Measurements from ENCODE around the gene FSTL4.
"Not testable (repeated sequence)": the region's sequence is repeated elsewhere in the genome, so short reads cannot be mapped to it uniquely, and the experiment has no call there.

The FSTL4 gene

DNA sequence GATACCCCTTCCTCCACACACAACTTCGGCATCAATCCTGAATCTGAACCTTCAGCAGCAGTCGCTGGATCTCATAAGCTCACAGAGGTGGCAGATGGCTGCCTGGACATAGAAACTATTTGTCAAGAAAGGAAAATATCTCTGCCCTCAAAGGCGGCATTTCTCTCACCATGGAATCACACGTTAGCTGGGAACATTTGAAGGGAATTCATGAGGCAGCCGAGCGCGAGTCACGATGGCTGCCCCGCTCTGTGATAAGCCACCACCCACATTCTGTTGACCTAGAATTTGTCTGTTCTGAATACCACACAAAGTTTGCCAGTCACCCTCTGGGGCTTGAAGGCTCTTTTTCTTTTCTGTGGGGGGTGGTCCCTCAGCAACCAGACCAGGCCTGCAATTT, 157.9 kb downstream of the FSTL4 start:
- no peak for DNase-seq (ENCODE audit: low spot score)

DNA sequence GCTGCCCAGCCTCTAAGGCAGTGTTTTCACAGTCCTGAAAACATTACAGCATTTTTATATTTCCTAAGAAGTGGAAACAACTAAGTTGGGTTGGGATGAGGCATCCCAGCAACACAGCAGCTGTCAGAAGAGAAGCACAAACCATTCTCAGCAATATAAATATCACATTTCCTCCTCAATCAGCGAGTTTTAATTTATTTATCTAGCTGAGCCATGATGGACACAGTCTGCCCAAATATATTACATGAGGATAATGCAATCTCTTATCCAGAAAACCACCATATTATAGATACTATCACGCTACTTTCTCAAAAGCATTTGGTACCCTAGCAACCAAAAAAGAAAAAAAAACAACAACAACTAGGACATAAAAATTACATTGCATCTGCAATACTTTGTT, 158.5 kb downstream of the FSTL4 start:
- no peak for DNase-seq (ENCODE audit: low spot score)

DNA sequence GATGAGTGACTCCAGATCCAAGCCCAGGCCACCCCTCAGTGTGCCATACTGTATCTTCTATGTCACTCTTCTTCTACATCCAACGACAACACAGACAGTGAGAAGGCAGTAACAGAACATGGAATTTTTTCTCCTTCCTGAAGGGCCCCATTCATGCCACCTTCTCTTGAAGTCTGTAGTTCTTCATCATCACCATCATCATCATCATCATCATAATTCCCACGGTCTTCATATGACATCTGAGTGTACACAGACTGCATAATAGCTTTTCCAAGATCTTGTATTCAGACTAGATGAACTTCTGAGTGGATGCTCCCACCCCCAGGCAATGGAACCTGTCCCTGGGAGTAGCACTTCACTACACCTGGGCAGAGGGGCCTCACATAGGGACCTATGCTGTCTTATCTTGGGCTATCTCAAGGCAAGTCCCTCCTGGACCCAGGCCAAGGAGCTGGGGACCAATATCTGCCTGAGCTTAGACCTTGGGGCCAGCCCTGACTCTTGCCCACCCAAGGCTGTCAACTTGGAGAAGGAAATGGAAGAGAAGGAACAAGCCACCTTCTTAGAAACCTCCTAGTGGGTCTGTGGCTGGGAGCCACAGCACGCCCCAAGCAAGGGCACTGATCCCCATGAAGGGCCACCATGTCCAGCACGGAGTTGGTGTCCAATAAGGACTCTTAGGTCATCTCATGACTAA, 159.1 kb downstream of the FSTL4 start:
- DNase-seq (ENCODE audit: low spot score), result no peak

DNA sequence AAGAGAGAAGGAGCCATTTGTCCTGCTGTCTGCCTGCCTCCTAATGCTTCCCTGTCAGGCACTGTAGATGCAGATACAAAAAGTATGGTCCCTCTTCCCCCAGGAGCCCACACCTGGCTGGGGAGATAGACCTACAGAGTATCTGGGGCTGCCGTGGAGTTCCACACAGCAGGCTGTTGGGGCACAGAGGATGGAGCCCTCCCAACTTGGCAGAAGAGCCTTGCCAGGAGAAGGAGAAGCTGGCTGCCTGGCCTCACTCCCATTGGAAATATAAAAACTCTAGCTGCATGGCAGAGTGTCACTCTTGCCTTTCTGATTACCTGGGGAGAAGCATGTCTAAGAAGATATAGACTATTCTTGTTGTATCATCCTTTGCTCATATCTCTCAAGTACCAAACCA, 160.4 kb downstream of the FSTL4 start:
- DNase-seq (ENCODE audit: low spot score), result no peak

DNA sequence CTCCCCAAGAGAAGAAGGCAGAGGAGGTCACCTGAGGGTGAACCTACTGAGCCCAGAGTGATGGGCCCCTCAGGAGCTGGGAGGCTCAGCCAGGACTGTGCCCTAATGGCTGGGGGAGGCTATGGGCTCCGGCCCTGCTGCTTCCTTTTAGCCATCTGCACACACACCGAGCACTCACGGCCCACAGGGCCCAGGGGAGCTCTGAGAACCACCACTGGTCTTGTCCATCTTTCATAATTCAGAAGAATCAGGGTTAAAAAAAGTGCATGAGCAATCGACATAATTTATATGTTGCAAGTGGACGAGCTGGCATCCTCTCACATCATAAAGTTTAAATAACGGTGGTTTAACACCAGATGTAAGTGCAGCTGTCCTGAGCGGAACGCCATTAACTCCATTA, 162.1 kb downstream of the FSTL4 start:
- no peak for DNase-seq (ENCODE audit: low spot score)

DNA sequence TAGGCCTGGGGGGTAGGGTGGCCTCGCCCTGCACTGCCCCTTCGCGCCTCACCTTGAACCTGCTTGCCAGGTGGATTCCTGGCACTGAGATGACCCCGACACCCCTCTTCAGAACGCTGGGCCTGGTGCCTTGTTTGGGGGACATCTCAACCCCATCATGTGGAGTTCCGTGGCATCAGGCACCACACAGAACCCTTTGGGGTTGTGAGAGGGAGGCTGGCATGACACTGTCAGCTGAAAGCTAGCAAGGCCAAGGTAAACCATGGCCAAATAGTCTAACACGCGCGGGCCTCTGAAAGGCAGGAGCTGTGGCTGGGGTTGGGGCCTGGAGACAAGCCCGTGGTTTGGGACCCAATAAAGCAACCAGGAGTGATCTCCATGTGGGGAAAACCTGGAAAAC, 163.2 kb downstream of the FSTL4 start:
- DNase-seq (ENCODE audit: low spot score), result no peak

DNA sequence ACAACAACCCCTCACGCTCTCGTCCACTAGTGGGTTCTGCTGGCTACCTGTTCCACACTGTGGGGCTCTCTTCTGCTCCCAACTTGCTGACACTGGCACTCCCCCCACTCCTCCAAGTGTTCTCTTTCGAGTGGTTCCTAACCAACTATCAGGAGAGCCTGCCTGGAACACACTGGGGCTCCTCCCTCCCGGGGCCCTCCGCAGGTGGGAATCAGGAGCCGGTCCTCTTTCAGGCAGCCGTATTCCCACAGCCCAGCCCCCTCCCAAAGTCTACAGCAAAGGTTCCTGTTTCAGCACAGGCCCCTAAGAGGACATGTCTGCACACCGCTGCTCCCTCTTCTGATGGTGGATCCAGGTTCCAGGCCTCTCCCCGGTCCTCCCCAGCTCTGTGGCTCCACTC, 165.9 kb downstream of the FSTL4 start:
- DNase-seq (ENCODE audit: low spot score), result no peak

DNA sequence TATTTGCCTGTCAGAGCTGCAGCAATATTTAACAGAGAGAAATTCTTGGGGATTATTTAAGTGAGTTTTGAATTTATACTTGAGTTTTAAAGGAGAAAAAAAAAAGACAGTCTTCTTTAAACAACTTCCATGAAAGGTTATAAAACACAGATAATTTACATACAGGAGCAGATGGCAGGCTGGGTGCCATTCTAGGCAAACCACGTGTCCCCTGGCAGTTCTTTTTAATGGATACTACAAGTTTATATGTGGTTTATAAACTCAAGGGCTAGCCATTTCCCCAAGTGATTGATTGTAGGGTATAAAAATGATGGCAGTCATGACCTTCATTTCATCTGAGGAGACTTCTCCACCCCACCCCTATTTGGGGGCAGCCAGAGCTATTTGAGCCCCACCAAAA, 166.6 kb downstream of the FSTL4 start:
- no peak for DNase-seq (ENCODE audit: low spot score)

DNA sequence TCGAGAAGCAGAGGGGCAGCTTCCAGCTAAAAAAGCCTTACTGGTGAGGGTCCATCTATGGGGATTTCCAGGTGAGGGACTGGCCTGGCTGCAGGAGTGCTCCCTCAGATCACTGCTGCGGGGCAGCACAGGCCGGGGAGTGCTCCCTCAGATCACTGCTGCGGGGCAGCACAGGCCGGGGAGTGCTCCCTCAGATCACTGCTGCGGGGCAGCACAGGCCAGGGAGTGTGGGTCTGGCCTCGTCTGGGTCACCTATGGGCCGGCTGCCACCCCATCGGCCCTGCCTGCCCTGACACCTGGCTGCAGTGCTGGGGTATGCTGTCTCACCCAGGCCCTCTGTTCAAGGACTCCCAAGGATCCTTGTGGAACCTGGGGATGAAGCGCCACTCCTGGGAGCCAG, 167.1 kb downstream of the FSTL4 start:
- DNase-seq (ENCODE audit: low spot score), result not testable (repeated sequence)

DNA sequence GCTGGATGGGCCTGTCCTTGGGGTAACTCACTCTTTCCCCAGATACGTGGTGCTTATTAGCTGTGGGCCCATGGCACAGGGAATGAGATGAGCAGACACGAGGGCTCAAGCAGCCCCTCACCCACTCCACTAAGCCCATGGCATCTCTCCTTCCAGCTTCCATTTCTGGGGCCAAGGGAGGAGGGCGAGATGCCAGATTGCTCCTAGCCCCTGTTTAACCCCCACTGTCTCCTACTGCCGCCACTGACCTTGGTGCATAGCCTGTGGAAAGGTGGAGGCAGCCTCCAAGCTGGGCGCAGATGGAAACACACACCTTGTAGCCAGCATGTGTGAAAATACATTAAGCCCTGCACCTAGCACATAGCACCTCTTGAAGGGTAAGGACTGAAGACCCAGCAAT, 167.6 kb downstream of the FSTL4 start:
- no peak for DNase-seq (ENCODE audit: low spot score)

DNA sequence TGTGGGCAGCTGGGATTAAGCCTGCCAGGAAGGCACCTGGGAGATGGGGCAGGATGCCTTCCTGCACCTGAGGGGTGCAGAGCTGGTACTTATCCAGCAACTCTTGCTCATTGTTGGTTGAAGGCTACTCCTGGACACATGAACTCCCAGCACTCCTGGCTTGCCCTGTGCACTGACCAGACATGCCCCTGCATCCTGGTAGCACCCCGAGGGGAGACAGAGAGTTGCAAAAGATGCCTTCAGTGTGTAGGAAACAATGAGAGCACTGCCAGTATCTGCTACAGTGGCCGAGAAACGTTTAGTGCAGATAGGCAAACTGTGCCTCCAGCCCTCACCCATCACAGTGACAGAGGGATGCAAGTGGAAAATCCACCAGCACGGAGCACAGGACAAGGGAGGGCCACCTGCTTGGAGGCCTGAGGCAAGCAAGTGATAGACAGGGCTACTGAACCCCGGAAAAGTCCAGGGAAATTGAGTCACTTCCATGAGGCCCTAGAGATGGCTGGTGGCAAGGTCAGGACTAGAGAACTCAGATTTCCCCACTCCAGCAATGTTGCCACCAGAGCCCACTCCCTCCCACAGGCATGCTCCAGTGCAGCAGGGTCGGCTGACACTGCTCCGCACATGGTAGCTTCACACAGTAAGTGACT, 171.1 kb downstream of the FSTL4 start:
- DNase-seq (ENCODE audit: low spot score), result no peak

DNA sequence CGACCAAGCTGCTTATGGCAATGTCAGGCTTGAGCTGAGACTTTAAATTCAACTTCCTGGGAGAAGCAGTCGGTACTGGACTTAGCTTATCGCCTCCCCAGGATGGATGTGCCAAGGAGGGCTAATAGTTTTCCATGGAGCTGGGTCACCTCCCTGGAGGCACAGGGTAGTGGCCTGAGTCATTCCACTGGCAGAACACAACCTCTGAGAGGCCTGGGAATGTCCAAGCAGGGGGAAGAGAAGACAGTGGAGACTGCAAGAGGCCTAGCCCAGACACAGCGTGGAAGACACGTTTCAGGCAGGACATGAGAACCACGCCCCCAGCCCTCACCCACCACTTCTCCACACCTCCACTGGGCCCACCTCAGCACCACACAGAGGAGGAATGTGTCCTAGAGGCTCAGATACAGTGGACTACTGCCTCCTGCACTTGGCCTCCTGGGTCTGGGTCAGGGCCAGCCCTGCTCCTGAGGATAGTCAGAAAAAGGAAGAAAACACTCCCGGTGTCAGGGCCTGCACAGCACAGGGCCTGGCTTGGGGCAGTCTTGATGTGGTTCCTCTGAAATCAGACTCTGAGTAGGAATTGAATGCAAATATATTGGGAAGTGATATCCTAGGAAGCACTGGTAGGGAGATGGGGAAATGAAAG, 171.8 kb downstream of the FSTL4 start:
- DNase-seq (ENCODE audit: low spot score), result no peak

DNA sequence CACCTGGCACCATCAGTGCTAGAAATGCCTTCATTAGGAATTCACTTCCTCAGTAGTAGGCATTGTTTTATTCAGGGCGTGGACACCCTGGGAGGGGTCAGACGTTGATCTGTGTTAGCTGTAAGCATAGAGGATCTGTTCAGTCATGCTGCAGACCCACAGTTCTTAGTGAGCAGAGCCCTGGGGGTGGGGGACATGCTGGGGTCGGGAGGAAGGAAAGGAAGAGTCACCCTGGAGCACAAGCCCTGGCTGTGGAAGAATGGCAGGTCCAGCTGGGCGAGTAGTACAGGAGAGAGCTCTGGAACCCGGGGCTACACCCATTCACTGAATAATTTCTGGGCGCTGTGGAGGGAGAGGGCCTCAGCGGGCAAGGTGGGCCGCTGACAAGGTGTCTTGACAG, 172.5 kb downstream of the FSTL4 start:
- no peak for DNase-seq (ENCODE audit: low spot score)

DNA sequence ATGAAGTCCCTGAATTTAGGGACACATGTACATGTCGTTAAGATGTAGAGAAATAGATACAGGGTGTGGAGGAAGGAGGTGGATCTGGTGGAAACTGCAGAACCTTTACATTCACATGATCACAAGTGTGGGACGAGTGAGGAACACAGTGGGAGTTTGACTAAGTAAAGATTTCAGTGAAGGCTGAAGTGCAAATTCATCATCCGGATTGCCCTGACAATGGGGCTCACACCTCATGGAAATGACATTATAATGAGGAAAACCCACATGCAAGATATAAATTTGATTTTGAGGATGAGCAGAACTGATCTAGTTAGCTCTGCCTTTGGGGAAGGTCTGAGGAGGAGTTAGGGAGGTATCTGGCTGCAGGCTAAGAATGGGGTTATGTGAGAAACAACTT, 173.9 kb downstream of the FSTL4 start:
- no peak for DNase-seq (ENCODE audit: low spot score)

DNA sequence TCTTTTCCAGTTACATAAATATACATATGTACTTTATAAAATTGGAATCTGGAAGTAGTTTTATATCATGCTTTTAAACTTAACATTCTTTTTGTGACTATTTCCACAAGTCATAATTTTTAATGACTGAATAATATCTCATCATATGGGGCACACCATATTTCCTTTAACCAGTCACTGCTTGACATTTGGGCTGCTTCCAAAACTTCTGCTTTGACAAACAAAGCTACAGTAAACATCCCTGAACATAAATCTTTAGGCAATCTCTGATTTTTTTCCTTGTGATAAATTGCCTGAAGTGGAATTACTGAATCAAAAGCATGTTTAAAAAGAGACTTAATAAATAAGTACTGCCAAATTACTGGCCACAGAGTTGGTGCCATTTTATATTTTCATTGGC, 178.0 kb downstream of the FSTL4 start:
- DNase-seq (ENCODE audit: low spot score), result no peak

DNA sequence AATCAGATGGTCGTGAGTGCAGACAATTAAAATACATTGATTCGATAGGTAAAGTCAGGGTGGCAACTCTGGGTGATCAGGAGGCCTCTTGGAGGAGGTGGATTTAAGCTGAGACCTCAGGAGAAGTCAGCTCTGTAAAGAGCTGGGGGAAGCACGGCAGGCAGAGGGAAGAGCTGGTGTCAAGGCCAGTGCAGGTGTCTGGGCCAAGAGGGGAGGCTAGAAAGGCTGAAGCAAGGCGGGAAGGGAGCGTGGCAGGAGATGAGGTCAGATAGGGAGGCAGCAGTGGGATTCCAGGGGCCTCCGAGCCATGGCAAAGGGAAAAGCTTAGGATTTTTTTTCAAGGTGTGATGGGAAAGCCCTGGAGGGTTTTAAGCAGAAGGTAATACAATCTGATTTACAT, 178.7 kb downstream of the FSTL4 start:
- no peak for DNase-seq (ENCODE audit: low spot score)

DNA sequence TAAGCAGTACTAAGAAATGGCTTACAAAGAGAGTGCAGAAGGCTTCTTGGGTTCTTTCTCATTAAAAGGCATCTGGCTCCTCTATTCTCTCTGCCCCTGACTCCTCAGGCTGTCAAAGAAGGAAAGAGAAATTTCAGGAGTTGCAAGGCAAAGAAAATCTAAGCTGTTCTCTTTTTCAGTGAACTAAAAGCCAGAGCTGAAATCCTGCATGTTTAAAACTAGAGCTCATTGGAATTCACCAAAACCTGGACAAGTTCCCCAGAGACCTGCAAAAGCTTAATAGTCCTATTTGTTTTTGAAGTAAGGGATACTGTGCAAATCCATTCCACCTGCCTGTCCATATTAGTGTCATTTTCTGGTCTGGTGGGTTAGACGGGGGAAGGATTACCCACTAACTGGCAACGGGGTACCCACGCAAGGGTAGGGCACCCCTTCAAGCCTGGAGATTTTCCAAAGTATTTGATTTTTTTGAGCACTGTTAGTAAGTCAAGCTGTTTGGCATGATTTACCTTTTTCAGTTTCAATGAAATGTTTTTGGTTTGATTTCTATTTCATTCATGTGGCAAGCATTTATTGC, 179.3 kb downstream of the FSTL4 start:
- no peak for DNase-seq (ENCODE audit: low spot score)

DNA sequence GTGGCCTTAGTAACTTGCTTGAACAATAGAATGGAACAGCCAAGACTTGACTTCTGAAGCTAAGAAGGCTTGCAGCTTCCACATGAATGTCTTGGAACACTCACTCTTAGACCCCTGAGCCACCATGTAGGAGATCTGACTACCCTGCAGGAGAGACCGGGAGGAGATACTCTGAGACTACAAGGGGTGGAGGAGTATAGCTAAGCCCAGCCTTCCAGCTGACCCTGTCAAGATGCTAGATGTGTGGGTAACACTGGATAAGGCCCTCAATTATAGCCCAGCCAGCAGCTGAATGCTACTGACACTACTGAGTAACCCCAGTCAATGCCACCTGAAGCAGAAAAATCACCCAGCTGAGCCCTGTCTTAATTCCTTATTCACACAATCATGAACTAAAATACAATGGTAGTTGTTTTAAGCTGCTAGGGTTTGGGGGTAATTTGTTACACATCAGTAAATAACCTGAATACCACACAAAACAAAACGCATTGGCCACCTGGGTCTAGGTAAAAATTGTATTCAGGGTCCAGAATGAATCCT, 180.9 kb downstream of the FSTL4 start:
- no peak for DNase-seq (ENCODE audit: low spot score)

DNA sequence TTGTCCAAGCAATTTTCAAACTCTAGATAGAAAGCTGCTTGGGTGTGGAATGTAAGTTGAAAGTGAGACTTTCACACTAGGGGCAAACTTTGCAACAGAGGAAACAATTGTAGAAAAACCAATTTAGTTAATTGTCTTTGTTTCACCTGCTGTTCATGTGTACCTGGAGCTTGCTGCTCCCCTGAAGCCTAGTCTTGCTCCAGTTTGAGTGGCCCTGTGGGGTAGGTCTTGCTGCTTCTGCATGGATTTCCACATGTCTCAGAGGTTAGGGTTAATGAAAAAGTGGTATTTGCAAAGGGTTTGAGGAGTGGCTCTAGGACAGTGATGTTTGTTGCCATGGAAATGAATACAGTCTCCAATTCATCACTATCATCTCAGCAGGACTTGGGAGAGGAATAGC, 182.2 kb downstream of the FSTL4 start:
- DNase-seq (ENCODE audit: low spot score), result no peak

DNA sequence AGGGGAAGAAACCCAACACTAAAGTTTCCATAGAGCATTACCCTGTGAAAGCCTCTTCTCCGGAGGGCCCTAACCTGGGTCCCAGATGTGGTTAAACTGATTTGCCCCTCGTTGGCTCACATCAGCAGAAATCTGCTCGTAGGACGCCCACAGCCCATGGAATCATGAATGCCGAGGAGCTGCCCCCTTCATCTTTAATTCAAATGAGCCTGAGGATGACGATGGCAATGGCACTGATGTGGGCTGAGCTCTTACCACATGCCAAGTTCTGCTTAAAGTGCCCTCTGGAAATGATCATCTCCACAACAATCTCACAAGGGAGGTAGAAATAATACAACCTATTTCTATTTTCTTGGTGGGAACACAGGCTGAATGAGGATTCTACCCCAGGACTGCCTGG, 183.3 kb downstream of the FSTL4 start:
- no peak for DNase-seq (ENCODE audit: low spot score)

DNA sequence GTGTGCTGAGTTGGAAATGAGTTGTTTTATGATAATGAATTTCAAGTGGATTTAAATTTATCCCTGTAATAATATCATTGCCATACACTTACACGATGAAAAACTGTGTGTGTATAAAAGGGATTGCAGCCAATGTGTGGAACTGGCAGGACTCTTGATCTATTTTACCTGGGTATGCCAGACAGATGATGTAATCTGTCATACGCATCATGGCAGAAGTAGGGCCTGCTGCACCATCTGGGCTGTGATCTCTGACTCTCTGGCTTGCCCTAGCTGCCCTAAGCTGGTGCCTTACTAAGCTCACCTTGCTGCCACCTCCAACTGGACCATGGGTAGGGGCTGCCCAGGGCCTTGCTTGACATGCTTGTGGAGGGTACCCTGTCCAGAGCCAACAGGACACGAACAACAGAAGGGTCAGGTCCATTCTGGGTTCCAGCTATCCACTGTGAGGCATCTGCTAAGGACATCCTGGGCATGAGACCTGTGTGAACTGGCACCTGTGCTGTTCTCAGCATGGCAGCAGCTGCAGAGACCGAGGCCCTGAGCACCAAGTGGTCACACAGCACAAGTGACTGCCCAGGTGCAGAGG, 184.2 kb downstream of the FSTL4 start:
- no peak for DNase-seq (ENCODE audit: low spot score)

DNA sequence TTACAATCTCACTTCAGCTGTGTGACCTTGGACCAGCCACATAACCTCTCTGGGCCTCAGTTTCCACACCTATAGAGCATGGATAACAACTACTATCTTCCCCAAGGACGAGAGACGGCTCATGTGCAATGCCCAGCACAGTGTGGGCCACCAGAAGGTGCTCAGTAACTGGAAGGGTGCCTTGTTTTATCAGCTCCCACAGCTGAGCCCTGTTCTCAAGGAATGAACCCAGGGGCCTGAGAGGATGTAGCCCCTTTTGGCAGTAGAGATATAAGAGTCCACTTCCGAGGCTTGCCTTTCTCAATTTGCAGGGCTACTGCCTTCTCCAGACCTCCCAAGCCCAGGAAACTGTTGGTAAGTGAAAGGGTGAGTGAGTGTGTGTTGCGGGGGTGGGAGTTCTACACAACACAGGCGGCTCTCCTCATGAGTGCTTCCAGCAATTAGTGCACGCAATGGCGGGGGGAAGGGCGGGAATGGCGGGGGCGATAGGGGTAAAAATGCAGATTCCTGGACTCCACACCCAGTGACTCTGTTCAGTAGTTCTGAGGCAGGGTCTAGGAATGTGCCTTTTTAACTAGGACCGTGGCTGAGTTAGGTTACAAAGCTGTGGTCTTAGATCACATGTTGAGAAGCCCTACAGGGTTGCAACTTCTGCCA, 185.1 kb downstream of the FSTL4 start:
- DNase-seq (ENCODE audit: low spot score), result no peak

Data from CD4-positive, alpha-beta T cell treated with Interleukin-6 at 100 ng/mL for 8 hours (primary cell).